Measurements from ENCODE around the gene SSTR4. TPM values are rescaled to one million over a fixed set of nuclear protein-coding genes. Genes with fewer than 3 reads are reported as not detected.
"Not testable (repeated sequence)": the region's sequence is repeated elsewhere in the genome, so short reads cannot be mapped to it uniquely, and the experiment has no call there.

SSTR4 gene, protein sequence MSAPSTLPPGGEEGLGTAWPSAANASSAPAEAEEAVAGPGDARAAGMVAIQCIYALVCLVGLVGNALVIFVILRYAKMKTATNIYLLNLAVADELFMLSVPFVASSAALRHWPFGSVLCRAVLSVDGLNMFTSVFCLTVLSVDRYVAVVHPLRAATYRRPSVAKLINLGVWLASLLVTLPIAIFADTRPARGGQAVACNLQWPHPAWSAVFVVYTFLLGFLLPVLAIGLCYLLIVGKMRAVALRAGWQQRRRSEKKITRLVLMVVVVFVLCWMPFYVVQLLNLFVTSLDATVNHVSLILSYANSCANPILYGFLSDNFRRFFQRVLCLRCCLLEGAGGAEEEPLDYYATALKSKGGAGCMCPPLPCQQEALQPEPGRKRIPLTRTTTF
- not detected for total RNA-seq

DNA sequence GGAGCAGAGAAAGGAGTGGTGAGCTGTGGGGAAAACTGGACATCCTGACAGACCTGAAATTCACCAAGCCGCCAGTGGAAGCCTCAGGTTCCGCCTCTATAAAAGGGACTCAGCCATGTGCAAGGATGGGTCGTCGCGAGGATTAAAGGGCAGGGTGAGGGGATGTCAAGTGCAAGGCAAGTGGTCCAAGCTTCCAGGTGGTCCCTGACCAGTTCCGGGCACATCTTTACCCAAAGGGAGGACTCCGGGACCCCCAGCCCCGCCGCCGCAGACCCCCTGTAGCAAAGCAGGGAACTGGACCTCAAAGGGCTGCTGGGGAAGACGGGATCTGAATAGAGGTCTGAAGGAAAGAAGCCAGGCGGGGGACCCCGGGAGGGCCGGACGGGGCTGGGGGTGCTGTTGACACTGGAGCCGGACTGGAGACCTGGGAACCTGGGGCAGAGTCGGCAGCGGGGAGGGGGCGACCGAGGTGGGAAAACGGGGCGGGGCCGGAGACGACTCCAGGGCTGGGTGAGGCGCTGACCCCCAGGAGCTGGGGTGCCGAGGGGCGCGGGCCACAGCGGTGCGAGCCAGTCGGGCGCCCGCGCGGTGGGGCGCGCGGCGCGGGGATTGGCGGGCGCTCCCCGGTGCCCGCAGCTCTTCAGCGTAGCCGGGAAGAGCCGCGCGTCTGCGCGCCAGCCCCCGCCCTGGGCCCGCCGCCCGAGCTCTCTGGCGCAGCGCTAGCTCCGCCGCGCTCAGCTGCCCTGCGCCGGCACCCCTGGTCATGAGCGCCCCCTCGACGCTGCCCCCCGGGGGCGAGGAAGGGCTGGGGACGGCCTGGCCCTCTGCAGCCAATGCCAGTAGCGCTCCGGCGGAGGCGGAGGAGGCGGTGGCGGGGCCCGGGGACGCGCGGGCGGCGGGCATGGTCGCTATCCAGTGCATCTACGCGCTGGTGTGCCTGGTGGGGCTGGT, at the start of gene SSTR4:
Gene SSTR4 (plus strand): TSS at position 592 of the 951 bp plus-strand sequence. CDS start 172 bp downstream, at position 764.
- ATAC-seq (no peak), DNase-seq (ENCODE audit: low spot score) (peak; percentile 40)
- intact Hi-C loops (cut with DNase I) = no loop called here

DNA sequence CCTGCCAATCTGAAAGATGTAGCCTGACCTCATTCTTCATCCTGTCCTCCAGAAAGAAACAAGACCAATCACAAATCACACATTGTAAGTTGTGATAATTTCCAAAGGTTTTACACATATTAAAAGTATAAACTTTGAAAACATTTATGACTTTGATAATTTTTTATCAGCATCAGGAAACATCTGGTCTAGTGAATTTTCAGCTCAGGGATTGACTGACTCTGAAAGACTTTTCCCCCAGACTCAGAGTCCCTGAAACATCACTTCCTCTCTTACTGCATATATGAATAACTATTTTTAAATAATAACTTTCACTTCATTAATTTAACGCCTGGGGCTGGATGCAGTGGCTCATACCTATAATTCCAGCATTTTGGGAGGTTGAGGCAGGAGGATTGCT, 48.5 kb upstream of the SSTR4 start:
- DNase-seq (ENCODE audit: low spot score) (no peak), ATAC-seq (no peak)
- intact Hi-C loops (cut with DNase I) = no loop called here

GRCh38 chr20:22991424-22991823, 43.7 kb upstream of the SSTR4 start:
- ATAC-seq; intact Hi-C loops (cut with DNase I); DNase-seq (ENCODE audit: low spot score): not testable (repeated sequence)

- ATAC-seq (no peak), DNase-seq (ENCODE audit: low spot score) (no peak)
- intact Hi-C loops (cut with DNase I) = no loop called here
These were observed 41.3 kb upstream of the SSTR4 start for GRCh38 chr20:22993823-22994222.

DNA sequence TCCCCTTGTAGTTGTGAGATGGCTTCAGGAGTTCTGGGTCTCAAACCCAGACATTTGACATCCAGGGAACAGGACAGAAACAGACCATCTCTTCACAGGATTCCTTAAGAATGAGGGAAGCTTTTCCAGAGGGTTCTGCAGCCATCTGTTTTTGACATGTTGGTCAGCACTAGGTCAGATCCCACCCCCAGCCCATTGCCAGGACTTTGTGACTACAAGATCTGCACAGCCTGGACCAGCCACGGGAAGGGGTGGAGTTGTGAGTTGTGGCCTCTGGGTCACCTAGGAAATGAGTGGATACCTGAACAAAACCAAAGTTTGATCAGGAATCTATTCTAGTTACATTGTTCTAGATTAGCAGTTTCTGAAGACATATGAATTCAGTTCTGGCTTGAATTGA, 39.2 kb upstream of the SSTR4 start:
- ATAC-seq (no peak), DNase-seq (ENCODE audit: low spot score) (no peak)
- intact Hi-C loops (cut with DNase I) = no loop called here

DNA sequence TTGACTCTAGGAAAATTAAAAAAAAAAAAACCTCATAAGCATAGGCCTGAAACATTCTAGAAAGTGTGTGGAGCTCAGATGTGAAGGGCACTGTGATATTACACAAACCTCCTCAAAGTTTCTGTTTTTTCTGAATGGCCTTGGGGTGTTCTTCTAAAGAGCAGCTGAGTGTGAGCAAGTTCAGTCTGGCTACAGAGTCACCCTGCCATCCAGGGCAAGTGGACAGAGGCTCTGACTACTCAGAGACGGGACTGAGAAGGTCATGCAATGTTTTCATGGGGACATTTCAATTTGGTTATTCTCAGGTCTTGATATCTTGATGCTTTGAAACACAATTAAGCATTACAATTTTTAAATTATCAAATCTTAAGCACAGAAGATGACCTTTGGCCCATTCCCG, 36.6 kb upstream of the SSTR4 start:
- ATAC-seq (no peak), DNase-seq (ENCODE audit: low spot score) (no peak)
- intact Hi-C loops (cut with DNase I) = no loop called here

- no peak for DNase-seq (ENCODE audit: low spot score)
- intact Hi-C loops (cut with DNase I) = no loop called here
- ATAC-seq = no peak
These were observed 35.4 kb upstream of the SSTR4 start for GRCh38 chr20:22999756-23000155.

GRCh38 chr20:23000232-23000947, 34.7 kb upstream of the SSTR4 start:
- no peak for DNase-seq (ENCODE audit: low spot score)
- intact Hi-C loops (cut with DNase I) = no loop called here
- ATAC-seq = no peak

DNA sequence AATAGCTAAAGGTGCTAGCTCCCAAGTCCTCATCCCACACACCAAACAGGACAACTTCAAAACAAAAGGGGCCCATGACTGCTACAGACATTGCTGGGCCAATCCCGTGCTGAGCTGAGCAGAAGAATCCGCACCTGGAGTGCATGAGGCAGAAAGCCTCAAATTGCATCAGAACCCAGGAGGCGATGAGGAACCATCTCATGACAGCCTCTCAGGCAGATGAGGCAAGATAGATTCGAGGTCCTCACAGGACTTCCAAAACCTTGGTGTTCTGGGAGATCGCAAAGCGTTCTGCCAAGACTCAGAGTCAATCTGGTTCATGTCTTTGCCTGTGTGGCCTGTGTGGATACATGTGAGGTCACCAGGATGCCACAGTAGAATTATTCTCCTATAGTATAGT, 32.8 kb upstream of the SSTR4 start:
- DNase-seq (ENCODE audit: low spot score) (no peak), ATAC-seq (no peak)
- intact Hi-C loops (cut with DNase I) = no loop called here

- ATAC-seq (no peak), DNase-seq (ENCODE audit: low spot score) (no peak)
- intact Hi-C loops (cut with DNase I) = no loop called here
These were observed 32.0 kb upstream of the SSTR4 start for GRCh38 chr20:23003077-23003635.

GRCh38 chr20:23003881-23004460, 31.1 kb upstream of the SSTR4 start:
- intact Hi-C loops (cut with DNase I) = no loop called here
- ATAC-seq (no peak), DNase-seq (ENCODE audit: low spot score) (no peak)

DNA sequence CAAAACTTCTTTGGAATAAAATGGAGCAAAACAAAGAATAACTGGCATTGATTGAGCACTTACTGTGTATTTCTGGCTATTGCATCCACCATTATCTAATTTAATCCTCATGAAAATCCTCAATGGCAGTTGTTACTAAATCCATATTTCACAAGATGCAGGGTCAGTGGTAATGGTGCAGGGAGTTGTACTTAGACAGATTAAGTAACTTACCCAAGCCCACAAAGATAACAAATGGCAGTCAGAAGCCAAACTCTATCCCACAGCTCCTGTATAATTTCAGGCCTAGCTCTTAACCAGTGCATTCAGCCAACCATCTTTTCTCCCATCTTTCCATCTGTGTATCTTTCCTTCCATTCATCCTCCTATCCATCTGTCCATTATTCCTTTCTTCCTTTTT, 29.3 kb upstream of the SSTR4 start:
- intact Hi-C loops (cut with DNase I) = no loop called here
- DNase-seq (ENCODE audit: low spot score) (no peak), ATAC-seq (no peak)

GRCh38 chr20:23007462-23007861, 27.6 kb upstream of the SSTR4 start:
- ATAC-seq (no peak), DNase-seq (ENCODE audit: low spot score) (no peak)
- intact Hi-C loops (cut with DNase I) = no loop called here

GRCh38 chr20:23007886-23008655, 27.0 kb upstream of the SSTR4 start:
- intact Hi-C loops (cut with DNase I) = no loop called here
- DNase-seq (ENCODE audit: low spot score) (no peak), ATAC-seq (no peak)

GRCh38 chr20:23008667-23009066, 26.4 kb upstream of the SSTR4 start:
- intact Hi-C loops (cut with DNase I) = no loop called here
- ATAC-seq = no peak

GRCh38 chr20:23009636-23010035, 25.5 kb upstream of the SSTR4 start:
- ATAC-seq = no peak

More at GRCh38 chr20:23008667-23009066, 26.4 kb upstream of the SSTR4 start:
- DNase-seq (ENCODE audit: low spot score) = no peak

DNA sequence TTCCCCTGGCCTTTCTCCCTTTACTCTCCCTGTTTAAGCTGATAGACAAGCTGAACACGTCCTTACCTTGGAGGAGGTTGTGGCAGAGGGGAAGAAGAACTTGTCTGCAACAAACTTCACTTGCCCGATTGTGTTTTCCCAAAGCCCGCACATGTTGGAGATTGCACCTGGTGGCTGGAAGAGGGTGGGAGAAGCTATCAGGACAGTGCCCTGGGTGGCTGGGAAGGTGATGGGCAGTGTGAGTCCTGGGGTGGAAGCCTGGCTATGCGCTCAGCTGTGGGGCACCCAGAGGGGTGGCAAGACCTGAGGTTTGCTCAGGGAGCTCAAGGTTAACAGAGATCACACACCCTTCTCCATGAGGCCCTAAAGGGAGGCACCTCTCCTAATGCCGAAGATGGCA, 25.0 kb upstream of the SSTR4 start:
- ATAC-seq (no peak), DNase-seq (ENCODE audit: low spot score) (no peak)
- intact Hi-C loops (cut with DNase I) = no loop called here

More at GRCh38 chr20:23009636-23010035, 25.5 kb upstream of the SSTR4 start:
- intact Hi-C loops (cut with DNase I) = no loop called here
- DNase-seq (ENCODE audit: low spot score) = no peak
